HepG2 (cell line): ENCODE results near the gene TNFAIP8L3. TPM values are rescaled to one million over a fixed set of nuclear protein-coding genes. Genes with fewer than 3 reads are reported as not detected.

Experiments used
- ATAC-seq: fragments of 200-7000 bp; cut with Tn5 transposase; 3 replicates; pipeline ENCODE4 v1.9.1; 2020; ENCODE audit warnings: mild to moderate bottlenecking, moderate library complexity
- BruUV-seq: library from RNA; stranded (reverse); fragments of 400-500 nt; replicated peaks from 2 replicates; lab custom pipeline; 2021; lab: Mats Ljungman, UMichigan
- CTCF ChIA-PET: fragments of 300-600 bp; formaldehyde crosslinking; extraction: SDS; loops from one replicate; lab custom pipeline; 2021; ENCODE audit warnings: low total read pairs, inconsistent platforms, low intra/inter-chr PET ratio; lab: Yijun Ruan, JAX
- POLR2A ChIA-PET: fragments of 350-600 bp; sonication (Branson Sonifier 250); formaldehyde crosslinking; loops from one replicate; lab custom pipeline; 2020; ENCODE audit warnings: antibody characterized with exemption, inconsistent platforms; lab: Yijun Ruan, JAX
- DNase-seq: peaks from one replicate; pipeline ENCODE4 v3.0.0-alpha.2; 2015; ENCODE audit warnings: low spot score
- FAIRE-seq: peaks from 3 replicates; lab custom pipeline; 2011; peaks lifted over from hg19 to GRCh38; lab: Jason Lieb, UNC
- H2AFZ ChIP-seq: one replicate; pipeline ENCODE4 v1.6.1; 2011; ENCODE audit warnings: low read length, inconsistent platforms
- H3K27ac ChIP-seq: fragments of 300-600 bp; 3 replicates; pipeline ENCODE4 v1.8.0; 2011; ENCODE audit warnings: mixed run types, mild to moderate bottlenecking, mixed read lengths, low read length, inconsistent platforms; ENCODE audit not compliant: insufficient read depth; ENCODE audit errors: extremely low read length
- H3K27me3 ChIP-seq, 2 experiments: fragments of 200-600 bp in 1 of 2; 2 replicates in 1 of 2; 3 replicates in 1 of 2; pipeline versions ENCODE4 v1.6.0 to v1.8.0; 2011; ENCODE audit warnings: low read length in 2 of 2, mild to moderate bottlenecking in 2 of 2, moderate library complexity in 2 of 2, inconsistent platforms in 1 of 2; ENCODE audit not compliant: insufficient read depth in 2 of 2, control insufficient read depth in 1 of 2
- H3K36me3 ChIP-seq, 2 experiments: fragments of 200-600 bp in 1 of 2; replicated peaks in 1 of 2; 2 replicates in 1 of 2; 3 replicates in 1 of 2; pipeline versions ENCODE4 v1.5.1 to v1.8.0; 2011; ENCODE audit warnings: low read length in 2 of 2, inconsistent platforms in 1 of 2; ENCODE audit not compliant: insufficient read depth in 2 of 2, control insufficient read depth in 1 of 2
- H3K4me1 ChIP-seq: 2 replicates; pipeline ENCODE4 v1.5.1; 2012; ENCODE audit warnings: low read length, inconsistent platforms; ENCODE audit not compliant: insufficient read depth
- H3K4me2 ChIP-seq: 2 replicates; pipeline ENCODE4 v1.6.0; 2011; ENCODE audit warnings: low read depth, low read length, inconsistent platforms
- H3K4me3 ChIP-seq, 3 experiments: fragments of 200-600 bp in 1 of 3; sonication (generic), shearing (Covaris generic) in 1 of 3; replicated peaks in 1 of 3; 2 replicates each; pipeline ENCODE4 v1.5.1; 2011 to 2016; ENCODE audit warnings: low read length in 3 of 3, inconsistent platforms in 2 of 3, low read depth in 2 of 3, mild to moderate bottlenecking in 2 of 3, control low read depth in 1 of 3, mixed read lengths in 1 of 3; ENCODE audit not compliant: insufficient read depth in 1 of 3
- H3K79me2 ChIP-seq: one replicate; pipeline ENCODE4 v1.6.1; 2011; ENCODE audit warnings: low read length, inconsistent platforms; ENCODE audit not compliant: insufficient read depth
- H3K9ac ChIP-seq: 2 replicates; pipeline ENCODE4 v1.6.0; 2011; ENCODE audit warnings: mild to moderate bottlenecking, low read depth, low read length, inconsistent platforms; ENCODE audit not compliant: insufficient read depth
- H3K9me3 ChIP-seq: 2 replicates; pipeline ENCODE4 v1.5.1; 2012; ENCODE audit warnings: mild to moderate bottlenecking, low read length
- H4K20me1 ChIP-seq: 2 replicates; pipeline ENCODE4 v1.6.0; 2011; ENCODE audit warnings: inconsistent platforms, mild to moderate bottlenecking, low read length, moderate library complexity; ENCODE audit not compliant: insufficient read depth
- AFF4 ChIP-seq: sonication (generic); formaldehyde crosslinking; IDR thresholded peaks from 2 replicates; pipeline ENCODE4 v1.4.0; 2020; ENCODE audit warnings: missing genetic modification reagents
- CREM ChIP-seq, 2 experiments: sonication (generic) in 1 of 2; formaldehyde crosslinking in 1 of 2; IDR thresholded peaks; 2 replicates each; pipeline versions ENCODE4 v1.4.0 to v1.6.1; 2016 to 2020; ENCODE audit warnings: antibody characterized with exemption in 1 of 2, mild to moderate bottlenecking in 1 of 2, missing genetic modification reagents in 1 of 2
- GMEB1 ChIP-seq: sonication (generic); formaldehyde crosslinking; IDR thresholded peaks from 2 replicates; pipeline ENCODE4 v1.5.1; 2020; ENCODE audit warnings: missing genetic modification reagents, mild to moderate bottlenecking, borderline replicate concordance
- NFKBIZ ChIP-seq: IDR thresholded peaks from 2 replicates; pipeline ENCODE4 v1.6.1; 2018; ENCODE audit warnings: missing genetic modification reagents, missing compliant biosample characterization
- NONO ChIP-seq, 2 experiments: fragments of 450-650 bp in 1 of 2; sonication (generic) in 1 of 2; formaldehyde crosslinking in 1 of 2; IDR thresholded peaks in 1 of 2; conservative IDR thresholded peaks in 1 of 2; 2 replicates each; pipeline versions ENCODE4 v1.6.1 to v1.8.0; 2017 to 2022; ENCODE audit warnings: mild to moderate bottlenecking in 1 of 2, missing genetic modification reagents in 1 of 2, moderate library complexity in 1 of 2
- SP5 ChIP-seq: IDR thresholded peaks from 2 replicates; pipeline ENCODE4 v1.6.1; 2016; ENCODE audit warnings: low read depth, borderline replicate concordance
- ZNF619 ChIP-seq: sonication (generic); formaldehyde crosslinking; IDR thresholded peaks from 2 replicates; pipeline ENCODE4 v1.4.0; 2020; ENCODE audit warnings: mild to moderate bottlenecking, missing genetic modification reagents
- WGBS: methylation state at CpG from one replicate; pipeline ENCODE4 v1.1.6; 2017; ENCODE audit warnings: low lambda C conversion rate; 5-methylcytosine and 5-hydroxymethylcytosine counted together
- in situ Hi-C: cut with HindIII; loops from 2 replicates; pipeline ENCODE4 v1.10.0; 2017; ENCODE audit warnings: low pct_unique_long_range_greater_than_20kb; ENCODE audit not compliant: extremely low pct_ligation_motif_present
- intact Hi-C: fragments of 100-400 bp; cut with micrococcal nuclease; formaldehyde crosslinking; loops from one replicate; pipeline ENCODE4 v1.10.0; 2022; ENCODE audit not compliant: unreplicated experiment
- polyA plus RNA-seq, 8 experiments: library from polyadenylated mRNA; depleted of rRNA in 3 of 8; stranded (reverse) in 7 of 8; unstranded in 1 of 8; fragments of >200 nt; fragmentation: Illumina TruSeq in 4 of 8; extraction: Trizol in 4 of 8; gene quantifications; 2 replicates each; pipeline versions ENCODE4 v1.2.1 to v1.2.3, GENCODE V29; 2011 to 2016; ENCODE audit warnings: low read depth in 4 of 8, missing spikeins in 1 of 8, mixed read lengths in 1 of 8; ENCODE audit not compliant: insufficient read depth in 1 of 8
- total RNA-seq, 5 experiments: library from RNA; depleted of rRNA; stranded (reverse); fragments of >200 nt; fragmentation: Illumina TruSeq; extraction: Trizol; gene quantifications; 2 replicates each; pipeline ENCODE4 v1.2.3, GENCODE V29; 2016; ENCODE audit warnings: low read depth in 1 of 5

Gene TNFAIP8L3
- total and polyA plus RNA-seq, 2 of the 13 experiments (the other 11 are each of a cell fraction or from before 2014, with no cell fraction given): 0.15 to 4.0 TPM

GRCh38 chr15:51105430-51106016 is 10.8 kb upstream of the TNFAIP8L3 start:
- ChIA-PET POLR2A (no interaction called here), CTCF (no interaction called here)
- 85% methylated on average over 4 of the region's 4 CpGs for WGBS
- Histone ChIP-seq H2AFZ (no peak overlapping the region), H4K20me1 (no peaks in the 10 kb centered on the region), H3K9ac (no peak overlapping the region), H3K79me2 (peaks cover 2% of the 10 kb centered on the region), H3K4me1 (no peaks in the 10 kb centered on the region), H3K27me3 (no peaks in the 10 kb centered on the region), H3K36me3 (no peaks in the 10 kb centered on the region), H3K27ac (no peak overlapping the region), H3K4me2 (no peak overlapping the region), H3K4me3 (no peak overlapping the region), H3K9me3 (no peaks in the 10 kb centered on the region)
- in situ Hi-C loops (no loop called here), intact Hi-C loops (no loop called here)
- BruUV-seq: no TSS peak
- ATAC-seq (no peak), DNase-seq (no peak), FAIRE-seq (no peak)
- TF ChIP-seq NFKBIZ (CRISPR knock-in tag): no peak
- TF ChIP-seq AFF4: no peak
- TF ChIP-seq ZNF619 (CRISPR knock-in tag): no peak
- no peak for TF ChIP-seq GMEB1 (CRISPR knock-in tag)
- no peak for TF ChIP-seq SP5 (CRISPR knock-in tag)
- TF ChIP-seq CREM (IDR thresholded peaks at IDR 0.05): no peak
- no peak for TF ChIP-seq CREM (CRISPR knock-in tag; IDR thresholded peaks at IDR 0.05)
- TF ChIP-seq NONO (IDR thresholded peaks at IDR 0.05): no peak
- TF ChIP-seq NONO (CRISPR knock-in tag; conservative IDR thresholded peaks at IDR 0.05): no peak
